Sciatic nerve (tissue), 2 donors: ENCODE measurements around the gene TRIM7. TPM values are rescaled to one million over a fixed set of nuclear protein-coding genes. Genes with fewer than 3 reads are reported as not detected.

ENCODE experiments used
- ATAC-seq: fragments of 200-7000 bp; cut with Tn5 transposase; one replicate; pipeline ENCODE4 v1.9.1; 2020; ENCODE audit warnings: mild to moderate bottlenecking, moderate library complexity
- DNase-seq: peaks from one replicate; pipeline ENCODE4 v3.0.0-alpha.2; 2020; ENCODE audit warnings: low spot score
- intact Hi-C: fragments of 100-400 bp; cut with DNase I; formaldehyde crosslinking; loops from one replicate; pipeline ENCODE4 v1.14.2; 2022
- total RNA-seq: library from RNA; stranded (reverse); fragmentation: NEBNext Ultra II Directional; extraction: Animal tissue kit (Norgen Biotek cat#: 25700); gene quantifications from one replicate; pipeline ENCODE4 v1.2.1, GENCODE V29; 2021
- donor health status: DM: no; HTN: no; CAD: no.
- donor health status: DM: no; HTN: no; CAD: no.

The TRIM7 gene
- total RNA-seq = 3.2 TPM

DNA sequence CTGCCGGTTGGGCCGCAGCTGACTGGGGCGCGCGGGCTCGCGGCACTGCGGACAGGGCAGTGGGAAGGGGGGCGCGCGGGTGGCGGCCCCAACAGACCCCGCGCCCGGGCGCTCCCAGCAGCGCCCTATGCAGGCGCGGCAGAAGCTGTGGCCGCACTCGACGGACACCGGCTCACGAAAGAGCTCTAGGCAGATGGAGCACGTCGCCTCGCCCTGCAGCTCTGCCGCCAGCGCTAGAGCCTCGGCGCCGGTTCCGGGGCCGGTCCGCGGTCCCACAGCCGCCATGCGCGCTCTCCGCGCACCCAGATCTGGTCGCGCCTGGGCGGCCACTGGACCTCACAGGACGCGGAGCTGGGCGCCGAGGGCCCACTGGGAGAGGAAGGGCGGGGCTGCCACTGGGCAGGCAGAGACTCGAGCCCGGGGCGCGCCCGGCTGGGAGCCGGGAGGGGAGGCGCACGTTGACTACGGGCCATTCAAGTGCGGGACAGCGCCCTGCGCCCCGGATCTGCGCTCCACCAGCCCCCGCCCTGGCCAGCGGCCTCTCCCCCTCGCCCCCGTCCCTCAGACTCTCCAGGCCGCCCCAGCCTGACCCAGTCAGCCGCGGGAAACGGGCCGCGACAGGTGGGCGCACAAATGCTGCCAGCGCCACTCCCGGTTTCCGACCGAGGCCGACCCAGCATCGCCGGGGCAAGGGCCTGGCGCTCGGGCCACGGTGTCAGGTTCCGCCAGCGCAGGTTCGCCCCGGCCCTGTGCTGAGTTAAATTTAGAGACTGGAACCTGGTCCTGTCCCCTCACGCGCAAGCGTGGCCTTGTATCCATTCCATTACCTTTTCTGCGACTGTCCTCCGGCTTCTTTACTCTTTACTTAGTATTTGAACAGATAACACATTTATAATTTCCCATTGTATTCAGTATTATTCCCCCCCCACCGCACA, at the start of gene TRIM7:
Gene TRIM7, minus strand, starts transcription at position 371 of the 935 bp plus-strand sequence. Its CDS starts 86 bp downstream, at position 285.
- ATAC-seq (no peak), DNase-seq (no peak)
- intact Hi-C loops = no loop called here

DNA sequence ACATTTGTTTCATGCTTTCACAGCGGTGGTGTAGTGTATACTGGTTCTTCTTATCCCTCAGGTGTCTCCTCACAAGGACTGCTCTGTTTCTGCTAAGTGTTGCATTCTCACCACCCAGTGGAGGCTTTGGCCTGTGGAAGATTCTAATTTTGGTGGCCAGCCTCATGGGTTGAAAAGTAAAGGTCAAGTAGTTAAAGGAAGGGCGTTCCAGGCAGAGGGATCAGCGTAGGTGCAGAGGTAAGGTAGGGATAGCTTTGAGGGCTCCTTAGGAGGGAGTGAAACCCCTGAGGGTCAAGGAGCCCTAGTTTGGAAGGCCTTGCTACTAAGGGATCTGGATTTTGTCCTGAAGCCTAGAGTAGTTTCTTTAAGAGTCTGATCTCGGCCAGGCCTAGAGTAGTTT, 43.3 kb upstream of the TRIM7 start:
- intact Hi-C loops = no loop called here
- no peak for ATAC-seq
- DNase-seq = no peak

DNA sequence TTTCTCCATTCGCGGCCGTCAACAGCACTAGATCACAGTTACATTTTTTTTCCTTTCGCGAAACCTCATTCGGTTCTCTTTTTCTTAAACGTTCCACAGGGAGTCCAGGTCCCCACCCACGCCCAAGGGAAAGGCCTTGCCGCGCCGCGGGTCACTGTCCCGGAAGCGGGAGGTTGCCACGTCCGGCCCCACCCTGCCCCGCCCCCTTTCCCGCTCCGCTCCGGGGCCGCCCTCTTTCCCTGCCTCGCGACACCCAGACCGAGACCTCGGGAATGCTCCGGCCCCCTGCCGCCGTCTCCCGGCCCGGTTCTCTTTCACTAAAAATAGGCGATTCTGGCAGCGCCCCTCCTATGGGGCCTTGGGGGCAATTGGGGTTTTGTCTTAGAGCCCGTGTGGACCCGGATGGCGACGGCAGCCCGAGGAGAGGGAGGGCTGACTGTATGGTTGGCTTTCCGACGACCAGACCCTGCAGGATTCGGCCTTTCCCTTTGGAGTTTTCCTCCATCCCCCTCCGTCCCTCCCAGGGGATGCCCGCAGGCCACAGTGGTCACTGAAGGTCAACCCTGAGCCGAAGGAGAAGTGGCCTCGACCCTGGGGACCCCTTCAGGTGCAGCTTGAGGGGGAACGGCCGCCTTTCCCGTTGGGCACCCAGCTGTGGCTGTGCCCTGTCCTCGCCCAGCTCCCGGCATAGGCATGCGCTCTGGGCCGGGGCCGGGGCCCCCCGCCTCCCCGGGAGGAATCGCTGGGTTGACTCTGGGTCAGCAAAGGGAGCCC, 41.5 kb upstream of the TRIM7 start:
- ATAC-seq (peak; percentile 92), DNase-seq (peak; percentile 95)
- intact Hi-C loops = no loop called here

DNA sequence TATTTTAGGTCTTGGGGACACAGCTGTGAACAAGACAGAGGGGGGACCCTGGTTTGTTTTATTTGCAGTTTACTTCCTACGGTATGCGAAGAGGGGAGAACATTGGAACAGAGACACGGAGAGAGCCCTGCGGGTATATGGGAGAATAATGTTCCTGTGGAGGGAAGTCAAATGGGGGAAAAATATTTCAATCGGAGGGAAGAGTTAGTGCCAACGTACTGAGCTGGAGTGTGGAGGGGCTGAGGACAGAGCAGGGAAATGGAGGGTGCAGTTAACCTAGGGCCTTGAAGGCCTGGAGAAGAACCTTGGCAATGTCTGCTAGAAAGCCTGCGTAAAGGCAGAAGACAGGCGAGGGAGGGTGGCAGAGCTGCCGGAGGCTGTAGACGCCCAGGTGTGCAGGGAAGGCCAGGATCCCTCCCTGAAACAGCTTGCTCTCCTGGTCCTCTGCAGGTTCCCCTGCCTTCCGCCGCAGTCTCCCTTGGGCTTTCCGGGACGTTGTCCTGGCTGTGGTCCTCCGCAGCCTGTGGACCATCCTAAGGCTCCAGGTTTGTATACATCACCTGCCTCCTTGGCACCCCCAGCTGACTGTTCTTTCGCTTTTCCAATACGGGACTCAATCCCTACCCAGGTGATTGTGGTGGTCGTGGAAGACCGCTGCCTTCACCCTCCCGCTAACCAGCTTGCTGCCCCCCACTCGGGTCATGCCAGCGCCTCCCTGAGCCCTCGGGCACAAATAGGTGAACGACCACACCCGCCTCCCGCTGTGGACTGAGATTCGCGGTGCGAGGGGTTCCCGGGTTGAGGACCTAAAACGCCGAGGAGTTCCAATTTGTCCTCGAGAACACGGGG, 40.7 kb upstream of the TRIM7 start:
- intact Hi-C loops = no loop called here
- ATAC-seq (no peak), DNase-seq (no peak)

DNA sequence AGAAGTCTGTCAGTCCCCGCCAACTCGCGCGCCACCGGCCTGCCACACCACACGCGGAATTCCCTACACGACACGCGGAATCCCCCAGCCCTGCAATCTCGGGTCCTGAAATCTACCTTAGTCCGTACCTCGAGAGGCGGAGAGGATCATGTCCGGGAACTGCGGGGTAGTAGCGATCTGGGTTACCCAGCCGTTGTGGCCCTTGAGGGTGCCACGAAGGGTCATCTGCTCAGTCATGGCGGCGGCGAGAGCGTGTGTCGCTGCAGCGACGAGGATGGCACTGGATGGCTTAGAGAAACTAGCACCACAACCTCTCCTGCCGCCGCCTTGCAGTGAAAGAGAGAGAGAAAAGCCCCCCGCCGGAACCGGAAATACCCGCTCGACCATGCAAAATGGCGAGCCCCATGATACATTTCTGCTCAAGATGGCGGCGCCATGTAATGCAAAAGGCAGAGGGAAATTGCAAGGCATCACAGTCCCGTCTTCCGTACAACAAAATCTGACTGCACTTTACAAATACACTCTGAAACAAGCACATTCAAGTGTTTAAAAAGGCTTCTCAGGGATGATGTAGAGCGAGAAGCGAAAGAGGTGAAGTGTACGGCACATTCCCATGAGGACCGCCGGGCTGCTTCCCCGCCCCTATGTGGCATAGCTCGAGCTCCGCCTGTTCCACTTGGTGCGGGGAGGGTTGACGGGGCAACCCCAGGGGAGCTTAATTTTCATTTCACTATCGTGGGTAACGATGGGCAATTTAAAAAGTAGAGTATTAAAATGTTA, 38.8 kb upstream of the TRIM7 start, which contains the start of gene RACK1:
Gene RACK1, minus strand, starts transcription at position 343 of the 780 bp plus-strand sequence. Its CDS starts 106 bp downstream, at position 237.
- peak; percentile 82 for ATAC-seq

DNA sequence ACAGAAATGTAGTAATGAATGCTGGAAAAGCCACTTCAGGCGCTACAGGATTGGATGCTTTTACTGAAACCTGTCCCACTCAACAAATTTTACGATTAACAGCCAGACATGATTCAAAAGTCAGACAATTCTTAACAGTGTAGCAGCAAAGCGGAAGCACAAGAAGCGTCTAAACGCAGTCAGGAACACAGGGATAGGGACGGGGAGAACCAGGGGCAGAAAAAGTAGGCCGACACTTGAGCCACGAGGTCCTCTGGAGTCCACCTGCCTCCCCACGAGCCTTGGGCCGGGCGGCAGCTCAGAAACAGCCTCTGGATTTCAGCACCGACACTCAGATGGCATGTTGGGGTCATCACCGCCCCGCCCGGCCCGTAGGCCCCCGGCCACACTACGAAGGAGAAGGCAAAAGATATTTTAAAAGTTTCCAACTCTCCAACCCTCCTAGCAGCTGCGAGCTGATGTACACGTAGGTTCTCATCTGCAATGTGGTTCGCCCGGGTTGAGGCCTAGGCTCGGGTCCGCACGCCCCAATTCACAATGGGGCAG, 38.1 kb upstream of the TRIM7 start:
- ATAC-seq = peak; percentile 4
- DNase-seq = no peak
- intact Hi-C loops = no loop called here

More for the DNA sequence above, 38.8 kb upstream of the TRIM7 start, which contains the start of gene RACK1:
- intact Hi-C loops = no loop called here
- peak; percentile 92 for DNase-seq

DNA sequence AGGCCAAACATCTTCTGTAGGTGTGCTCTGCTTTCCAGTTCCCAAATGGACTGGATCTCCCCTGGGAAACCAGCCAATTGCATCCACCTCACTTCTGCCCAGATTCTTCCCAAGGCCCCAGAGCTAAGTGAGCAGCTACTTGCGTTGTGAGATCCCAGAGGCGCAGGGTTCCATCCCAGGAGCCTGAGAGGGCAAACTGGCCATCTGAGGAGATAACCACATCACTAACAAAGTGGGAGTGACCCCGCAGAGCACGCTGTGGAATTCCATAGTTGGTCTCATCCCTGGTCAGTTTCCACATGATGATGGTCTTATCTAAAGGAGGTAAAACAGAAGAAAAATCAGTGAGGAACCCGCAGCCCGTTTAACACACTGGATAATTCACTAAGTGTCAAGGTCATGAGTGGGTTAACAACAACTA, 37.0 kb upstream of the TRIM7 start:
- DNase-seq (peak; percentile 48), ATAC-seq (no peak)
- intact Hi-C loops = no loop called here

DNA sequence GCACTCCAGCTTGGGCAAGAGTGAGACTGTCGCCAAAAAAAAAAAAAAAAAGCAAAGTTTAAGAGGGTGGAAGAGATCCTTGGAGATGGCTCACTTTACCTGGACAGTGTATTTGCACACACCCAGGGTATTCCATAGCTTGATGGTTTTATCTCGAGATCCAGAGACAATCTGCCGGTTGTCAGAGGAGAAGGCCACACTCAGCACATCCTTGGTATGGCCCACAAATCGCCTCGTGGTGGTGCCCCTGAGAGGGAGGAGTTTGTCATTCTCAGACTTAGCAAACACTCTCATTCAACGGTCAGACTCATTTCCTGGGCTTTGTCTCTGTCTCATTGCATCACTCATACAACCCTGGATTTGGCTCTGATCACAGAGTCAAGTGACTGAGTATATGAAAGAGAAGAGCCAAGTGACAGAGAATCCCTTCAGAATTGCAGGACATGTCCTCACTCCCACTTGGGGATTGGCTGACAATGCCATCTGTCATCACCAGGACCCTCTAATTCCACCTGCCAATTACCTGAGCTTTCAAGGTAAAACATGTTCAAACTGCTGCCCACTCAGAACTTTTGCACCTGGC, 36.5 kb upstream of the TRIM7 start:
- intact Hi-C loops = no loop called here
- DNase-seq = peak; percentile 37
- ATAC-seq = no peak

DNA sequence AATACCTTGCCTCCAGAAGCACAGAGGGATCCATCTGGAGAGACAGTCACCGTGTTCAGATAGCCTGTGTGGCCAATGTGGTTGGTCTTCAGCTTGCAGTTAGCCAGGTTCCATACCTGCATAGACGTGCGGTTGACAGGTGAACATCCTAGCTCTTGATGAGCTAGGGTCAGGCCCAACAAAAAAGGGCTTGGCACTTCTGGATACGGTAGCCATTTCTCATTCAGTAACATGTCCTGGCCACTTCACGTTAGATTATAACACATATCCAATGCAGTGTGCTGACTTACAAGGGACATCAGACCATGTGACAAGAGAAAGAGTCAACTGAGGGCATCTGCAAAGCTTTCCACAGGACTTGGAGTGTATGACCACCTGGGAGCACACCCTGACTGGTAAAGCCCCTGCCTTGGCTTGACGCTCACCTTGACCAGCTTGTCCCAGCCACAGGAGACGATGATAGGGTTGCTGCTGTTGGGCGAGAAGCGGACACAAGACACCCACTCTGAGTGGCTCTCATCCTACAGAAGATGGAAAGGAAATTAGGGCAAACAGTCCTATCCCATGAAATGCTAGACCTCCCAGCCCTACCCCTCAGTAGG, 34.2 kb upstream of the TRIM7 start:
- DNase-seq (peak; percentile 27), ATAC-seq (no peak)
- intact Hi-C loops = no loop called here

DNA sequence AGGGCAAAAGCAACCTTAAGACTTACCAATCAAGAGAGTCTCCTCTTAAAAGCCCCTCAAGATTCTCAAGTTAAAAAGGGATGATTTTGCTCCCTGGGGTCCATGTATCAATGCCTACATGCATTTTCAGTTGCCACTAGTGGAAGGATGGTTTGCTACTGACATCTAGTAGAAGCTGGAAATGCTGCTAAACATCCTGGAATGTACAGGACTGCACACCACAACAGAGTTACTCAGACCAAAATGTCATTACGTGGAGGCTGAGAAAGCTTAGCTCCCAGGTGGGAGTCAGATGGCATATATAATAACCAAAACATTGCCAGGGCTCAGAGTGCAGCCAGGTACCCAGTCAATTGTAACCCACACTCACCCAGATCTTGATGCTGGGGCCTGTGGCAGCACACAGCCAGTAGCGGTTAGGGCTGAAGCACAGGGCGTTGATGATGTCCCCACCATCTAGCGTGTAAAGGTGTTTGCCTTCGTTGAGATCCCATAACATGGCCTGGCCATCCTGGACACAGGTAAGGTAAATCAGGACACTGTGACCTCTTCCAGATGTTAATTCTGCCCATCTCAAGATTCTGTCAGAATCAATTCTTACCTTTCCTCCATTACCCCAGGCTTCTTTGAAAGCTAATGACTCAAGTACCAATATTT, 32.9 kb upstream of the TRIM7 start:
- DNase-seq (peak; percentile 15), ATAC-seq (no peak)
- intact Hi-C loops = no loop called here

DNA sequence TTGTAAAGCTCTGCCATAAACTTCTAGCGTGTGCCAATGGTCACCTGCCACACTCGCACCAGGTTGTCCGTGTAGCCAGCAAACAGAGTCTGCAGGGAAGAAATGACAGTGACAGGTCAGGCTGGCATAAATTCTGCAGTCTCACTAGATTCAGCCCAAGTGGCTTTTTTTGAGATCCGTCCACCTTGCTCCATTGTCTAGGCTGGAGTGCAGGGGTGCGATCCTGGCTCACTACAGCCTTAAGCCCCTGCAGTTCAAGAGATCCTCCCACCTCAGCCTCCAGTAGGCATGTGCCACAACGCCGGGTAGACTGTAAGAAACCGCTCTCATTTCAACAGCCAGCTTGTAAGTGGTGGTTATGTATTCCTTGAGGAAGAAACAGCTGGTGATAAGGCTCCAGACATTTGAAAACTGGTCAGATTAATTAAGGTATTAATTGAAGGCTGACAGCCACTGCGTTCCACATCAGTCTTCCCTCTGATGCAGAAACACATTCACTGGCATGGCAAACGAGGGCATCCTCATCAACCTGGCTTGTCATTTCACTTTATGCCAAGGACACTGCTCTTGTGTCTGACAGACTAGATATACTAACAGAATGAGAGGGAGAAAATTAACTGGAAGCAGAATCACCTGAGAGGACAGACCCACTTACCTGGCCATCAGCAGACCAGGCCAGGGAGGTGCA, 32.1 kb upstream of the TRIM7 start:
- ATAC-seq (no peak), DNase-seq (no peak)
- intact Hi-C loops = no loop called here

DNA sequence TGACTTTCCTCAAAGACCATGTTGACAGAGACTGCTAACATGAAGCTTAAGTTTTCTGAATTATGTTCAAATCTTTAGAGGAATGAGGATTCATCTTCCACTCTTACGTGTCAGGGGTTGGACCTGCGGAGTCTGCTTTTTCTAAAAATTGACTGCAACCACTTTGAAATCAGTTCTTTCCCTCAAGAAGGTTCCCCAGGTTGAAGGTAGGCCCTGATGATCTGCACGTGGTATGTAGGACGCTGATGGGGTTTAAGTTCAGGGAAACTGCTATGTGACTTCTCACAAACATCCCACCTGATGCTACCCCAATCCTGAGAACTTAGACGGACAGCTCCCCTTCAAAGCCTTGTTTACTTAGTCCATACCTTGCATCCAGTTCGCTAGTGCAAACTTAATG, 31.5 kb upstream of the TRIM7 start:
- intact Hi-C loops = no loop called here
- ATAC-seq (no peak), DNase-seq (no peak)

DNA sequence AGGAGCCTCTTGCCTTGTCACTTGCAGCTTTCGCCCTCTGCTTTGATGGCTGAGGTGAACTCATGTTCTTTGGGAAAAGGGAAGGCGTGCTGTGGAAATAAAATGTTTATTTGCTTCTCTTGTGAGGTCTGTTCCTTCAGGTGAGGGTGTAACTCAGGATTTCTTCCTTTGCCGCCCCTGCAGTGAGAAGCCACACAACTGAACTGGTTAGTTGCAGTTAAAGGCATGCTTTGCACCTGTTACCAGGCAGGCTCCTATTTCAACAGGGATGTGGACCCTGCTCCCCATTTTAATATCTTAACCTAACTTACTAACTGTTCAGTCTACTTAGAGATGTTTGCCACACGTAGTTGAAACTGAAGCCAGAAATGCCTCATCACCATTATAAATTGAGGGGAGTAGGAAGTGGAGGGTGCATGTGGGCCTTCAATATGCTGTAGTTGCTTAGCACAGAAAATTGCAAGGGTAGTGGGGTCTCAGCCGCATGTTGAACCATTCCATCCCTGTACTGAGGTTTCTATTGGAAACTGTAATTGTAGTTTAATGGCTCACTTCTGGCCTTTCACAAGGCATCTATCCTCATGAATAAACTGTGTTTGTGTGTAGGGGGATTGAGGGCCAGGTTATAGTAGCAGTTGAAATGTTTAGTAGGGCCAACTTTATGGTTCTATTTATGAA, 30.8 kb upstream of the TRIM7 start:
- intact Hi-C loops = no loop called here
- ATAC-seq = no peak
- no peak for DNase-seq

DNA sequence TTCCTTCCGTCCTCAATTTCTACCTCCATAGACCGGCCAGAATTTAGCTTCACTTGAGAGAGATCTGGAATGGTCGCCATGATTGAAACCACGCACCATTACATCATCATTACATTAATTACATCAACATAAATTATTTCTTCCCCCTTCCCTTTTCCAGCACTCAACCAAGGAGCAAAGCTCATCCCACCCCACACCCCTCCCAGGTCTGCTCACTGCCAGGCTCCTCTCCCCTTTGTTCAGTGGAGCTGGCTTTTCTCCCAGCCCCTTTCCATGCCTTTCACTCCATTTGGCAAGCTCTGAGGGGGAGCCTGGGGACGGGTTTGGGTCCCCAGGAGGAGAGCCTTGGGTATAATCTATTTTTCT, 30.3 kb upstream of the TRIM7 start:
- intact Hi-C loops = no loop called here
- DNase-seq (no peak), ATAC-seq (no peak)

DNA sequence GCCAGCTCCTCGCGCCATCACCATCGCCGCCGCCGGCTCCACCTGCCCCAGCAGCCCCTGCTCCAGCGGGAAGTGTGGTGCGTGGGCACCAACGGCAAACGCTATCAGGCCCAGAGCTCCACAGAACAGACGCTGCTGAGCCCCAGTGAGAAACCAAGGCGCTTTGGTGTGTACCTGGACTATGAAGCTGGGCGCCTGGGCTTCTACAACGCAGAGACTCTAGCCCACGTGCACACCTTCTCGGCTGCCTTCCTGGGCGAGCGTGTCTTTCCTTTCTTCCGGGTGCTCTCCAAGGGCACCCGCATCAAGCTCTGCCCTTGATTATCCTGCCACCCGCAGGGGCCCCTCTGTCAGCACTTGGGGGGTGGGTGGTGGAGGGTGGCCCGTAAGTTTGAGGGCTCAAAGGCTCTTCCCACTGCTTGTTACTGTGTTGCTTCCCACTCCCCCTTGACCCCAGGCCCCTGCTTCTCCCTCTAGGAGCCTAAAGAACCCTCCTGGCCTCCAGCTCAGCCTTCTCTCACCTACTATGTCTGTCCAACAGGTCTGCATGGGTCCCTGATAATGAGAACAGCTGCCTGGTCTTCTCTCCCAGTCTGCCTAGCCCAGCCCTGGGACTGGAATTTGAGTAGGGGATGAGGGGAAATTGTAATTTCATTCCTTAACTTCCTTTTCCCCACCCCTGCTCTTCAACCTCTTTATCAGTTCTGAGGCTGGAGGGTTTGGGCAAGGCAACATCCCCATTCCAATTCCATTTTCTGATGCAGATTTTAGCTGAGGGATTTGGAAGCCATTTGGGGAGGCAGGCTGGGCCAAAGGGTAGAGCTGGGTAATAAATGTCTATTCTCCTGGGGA, 29.7 kb upstream of the TRIM7 start:
- intact Hi-C loops = no loop called here
- ATAC-seq = no peak
- no peak for DNase-seq
